GM21381 (cell line): ENCODE results near the gene KCNAB1.
A peak's percentile ranks its signal among the peaks of the same experiment; 100 is the strongest.

Source experiments
- ATAC-seq: cut with Tn5 transposase; IDR thresholded peaks from one replicate; pipeline ENCODE4 v1.9.1; 2021; ENCODE audit warnings: mild to moderate bottlenecking, moderate library complexity; ENCODE audit not compliant: unreplicated experiment

The KCNAB1 gene

DNA sequence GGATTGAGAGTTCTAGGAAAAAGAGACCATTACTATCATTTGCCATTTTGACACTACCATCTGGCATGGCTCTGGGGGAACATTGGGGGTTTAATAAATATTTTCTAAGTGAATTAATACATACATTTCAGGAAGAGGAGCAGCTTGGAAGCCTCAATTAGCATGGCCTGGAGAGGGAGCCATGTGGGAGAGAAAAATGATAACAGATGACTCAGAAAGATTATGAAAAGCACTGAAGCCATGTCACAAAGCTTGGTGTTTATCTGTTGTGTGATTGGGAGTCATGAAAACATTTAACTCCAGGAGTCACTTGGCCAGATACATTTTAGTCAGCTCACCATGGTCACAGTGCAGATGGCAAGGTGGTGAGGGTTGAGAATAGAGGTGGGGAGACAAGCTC is 313.5 kb downstream of the KCNAB1 start:
- no peak for ATAC-seq

DNA sequence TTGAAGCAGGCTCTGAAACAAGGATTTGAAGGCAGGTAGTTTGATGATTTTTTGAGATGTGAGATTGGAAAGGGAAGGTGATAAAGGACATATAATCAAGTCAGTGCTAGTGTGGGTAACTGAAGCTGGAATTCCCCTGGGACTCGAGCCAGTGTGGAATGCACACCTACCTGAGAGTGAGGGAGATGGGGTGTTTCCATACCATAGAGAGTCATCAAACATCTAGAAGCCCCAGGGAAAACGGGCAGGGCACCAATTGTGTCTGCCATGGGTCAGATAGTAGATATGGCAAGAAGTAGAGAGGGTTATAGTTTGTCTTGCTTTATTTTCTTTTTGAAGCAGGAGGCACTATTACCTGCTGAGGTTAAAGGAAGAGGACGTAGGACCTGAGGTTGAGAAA is 314.5 kb downstream of the KCNAB1 start:
- no peak for ATAC-seq

DNA sequence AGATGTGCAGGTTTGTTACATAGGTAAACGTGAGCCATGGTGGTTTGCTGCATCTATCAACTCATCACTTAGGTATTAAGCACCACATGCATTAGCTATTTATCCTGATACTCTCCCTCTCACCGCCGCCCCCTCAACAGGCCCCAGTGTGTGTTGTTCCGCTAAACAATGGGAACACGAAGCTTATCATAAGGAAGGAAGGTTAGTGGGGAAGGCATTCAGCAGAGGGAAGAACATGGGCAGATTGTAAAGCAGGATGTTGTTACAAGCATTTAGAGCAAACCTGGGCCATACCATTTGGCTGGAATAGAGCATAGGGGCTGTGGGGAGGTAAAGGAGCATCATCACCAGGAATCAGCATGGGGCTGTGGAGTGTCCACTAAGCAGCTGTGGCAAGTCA is 322.7 kb downstream of the KCNAB1 start:
- ATAC-seq, result no peak

DNA sequence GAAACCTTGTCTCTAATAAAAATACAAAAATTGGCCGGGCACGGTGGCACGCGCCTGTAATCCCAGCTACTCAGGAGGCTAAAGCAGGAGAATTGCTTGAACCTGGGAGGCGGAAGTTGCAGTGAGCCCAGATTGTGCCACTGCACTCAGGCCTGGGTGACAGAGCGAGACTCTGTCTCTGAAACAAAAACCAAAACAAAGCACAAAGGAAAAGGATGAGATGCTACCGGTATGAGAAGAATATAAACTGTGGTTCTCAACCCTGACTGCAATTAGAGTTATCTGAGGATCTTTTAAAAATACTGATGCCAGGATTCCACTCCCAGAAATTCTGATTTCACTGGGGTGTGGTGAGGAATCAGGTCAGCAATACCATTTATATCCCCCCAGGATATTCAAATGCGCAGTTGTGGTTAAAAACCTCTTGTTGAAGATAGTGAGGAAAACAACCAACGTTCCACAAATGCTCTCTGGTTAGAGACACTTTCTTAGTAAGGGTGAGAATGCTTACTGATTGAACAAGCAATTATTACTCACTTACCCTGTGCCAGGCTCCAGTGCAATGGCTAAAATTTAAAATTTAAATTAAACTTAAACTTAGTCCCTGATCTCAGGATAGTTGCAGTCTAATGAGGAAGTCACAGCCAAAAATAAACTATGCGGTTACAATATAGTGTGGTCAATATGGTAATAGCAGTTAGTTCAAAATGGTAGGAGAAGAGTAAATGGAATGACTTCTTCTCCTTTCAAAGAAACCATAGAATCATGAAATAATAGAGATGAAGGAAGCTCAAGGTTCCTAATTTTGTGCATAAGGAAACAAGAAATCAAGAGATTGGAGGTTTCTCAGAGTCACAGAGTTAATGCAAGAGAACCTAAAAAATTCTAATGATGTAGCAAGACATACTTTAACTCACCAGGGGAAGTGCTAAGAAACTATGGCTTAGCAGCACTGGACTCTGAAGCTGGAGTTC is 325.0 kb downstream of the KCNAB1 start:
- no peak for ATAC-seq

DNA sequence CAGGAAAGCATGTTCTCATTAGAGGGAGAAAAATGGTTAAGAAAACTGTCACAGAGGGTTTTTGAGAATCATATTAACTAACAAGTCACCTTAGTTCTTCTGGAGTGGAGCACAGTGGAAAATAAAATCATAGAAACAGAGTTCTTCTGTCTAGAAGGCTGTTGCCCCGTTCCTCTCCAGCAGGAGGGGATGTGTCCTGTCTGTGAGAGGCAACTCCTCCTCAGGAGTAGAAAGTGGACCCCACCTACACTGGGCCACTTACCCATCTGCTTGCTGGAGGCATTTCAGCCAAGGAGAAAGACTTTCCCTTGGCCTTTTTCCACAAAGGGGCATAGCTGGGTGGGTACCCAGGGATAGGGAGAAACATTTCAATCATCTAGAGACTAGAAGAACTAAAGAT is 327.9 kb downstream of the KCNAB1 start:
- peak; percentile 68 for ATAC-seq

DNA sequence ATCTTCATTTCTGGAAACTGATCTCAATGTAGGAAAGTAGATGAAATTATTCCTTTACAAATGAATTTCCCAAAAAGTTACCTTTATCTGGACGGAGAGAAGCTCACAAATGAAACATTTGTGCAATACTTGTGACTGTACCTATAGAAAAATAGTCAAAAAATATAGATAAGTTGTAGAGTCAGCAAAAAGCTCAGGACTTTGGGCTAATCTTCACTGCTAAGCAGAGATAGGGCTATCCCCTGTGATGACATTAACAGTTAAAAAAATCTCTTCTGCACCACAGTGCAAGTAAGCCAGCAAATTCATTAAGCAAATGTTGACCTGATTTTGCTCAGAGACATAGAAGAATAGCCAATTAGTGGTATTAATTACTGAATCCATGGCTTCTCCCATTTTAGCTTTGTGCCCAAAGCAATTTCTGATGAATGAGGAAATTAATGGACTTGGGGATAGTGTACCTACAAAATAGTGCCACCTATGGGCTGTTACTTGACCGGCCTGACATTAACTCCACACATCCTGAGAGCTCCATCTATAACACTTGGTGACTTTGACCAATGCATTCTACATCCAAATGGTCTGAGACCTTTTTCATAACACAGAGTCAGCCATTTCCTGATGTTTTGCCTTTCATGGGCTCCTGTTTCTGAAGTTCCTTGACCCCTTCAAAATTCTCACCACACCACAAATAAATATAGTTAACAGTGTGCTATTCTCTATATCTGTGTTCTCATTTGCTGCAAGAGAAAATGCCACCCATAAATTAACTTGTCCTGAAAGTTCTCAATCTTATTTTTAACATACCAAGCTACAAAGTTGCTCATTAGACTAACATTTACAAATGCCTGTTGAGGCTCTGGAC is 329.6 kb downstream of the KCNAB1 start:
- peak; percentile 61 for ATAC-seq

DNA sequence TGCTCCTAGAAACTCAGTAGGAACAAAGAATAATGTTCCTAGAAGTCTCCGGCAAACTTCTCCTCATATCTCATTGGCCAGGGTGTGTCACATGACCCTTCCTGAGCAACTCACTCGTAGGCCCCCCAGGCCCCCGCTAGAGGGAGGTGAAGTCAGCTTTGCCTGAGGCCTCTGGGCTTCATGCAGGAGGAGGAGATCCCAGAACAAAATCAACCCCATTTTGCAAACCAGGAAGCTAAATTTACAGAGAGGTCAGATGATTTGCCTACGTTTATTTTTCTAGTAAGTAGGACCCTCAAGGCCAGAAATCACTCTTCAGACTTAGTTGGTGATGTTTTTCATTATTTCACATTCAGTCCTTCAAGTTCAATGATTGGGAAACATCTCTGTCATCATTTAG is 335.5 kb downstream of the KCNAB1 start:
- ATAC-seq, result no peak

DNA sequence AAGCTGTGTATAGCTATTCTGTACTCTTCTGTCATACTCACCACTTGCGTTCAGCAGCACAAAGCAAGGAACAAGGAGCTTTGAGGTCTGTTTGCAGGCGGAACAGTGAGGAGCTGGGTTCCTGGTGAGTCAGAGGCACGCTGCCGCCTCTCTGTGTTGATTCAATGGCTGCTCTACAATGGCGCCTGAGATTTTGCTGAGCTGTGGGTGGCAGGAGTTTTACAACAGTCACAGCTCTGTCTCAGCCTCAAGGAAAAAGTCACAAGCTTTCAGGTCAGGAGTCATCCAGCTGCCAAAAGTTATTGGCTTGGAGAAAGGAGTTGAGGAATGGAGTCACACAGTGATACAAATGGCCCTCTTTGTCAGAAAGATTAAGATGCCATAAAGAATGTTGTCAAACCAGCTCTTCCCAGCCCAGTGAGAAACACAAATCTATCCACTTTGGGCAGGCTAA is 336.4 kb downstream of the KCNAB1 start:
- ATAC-seq, result no peak

DNA sequence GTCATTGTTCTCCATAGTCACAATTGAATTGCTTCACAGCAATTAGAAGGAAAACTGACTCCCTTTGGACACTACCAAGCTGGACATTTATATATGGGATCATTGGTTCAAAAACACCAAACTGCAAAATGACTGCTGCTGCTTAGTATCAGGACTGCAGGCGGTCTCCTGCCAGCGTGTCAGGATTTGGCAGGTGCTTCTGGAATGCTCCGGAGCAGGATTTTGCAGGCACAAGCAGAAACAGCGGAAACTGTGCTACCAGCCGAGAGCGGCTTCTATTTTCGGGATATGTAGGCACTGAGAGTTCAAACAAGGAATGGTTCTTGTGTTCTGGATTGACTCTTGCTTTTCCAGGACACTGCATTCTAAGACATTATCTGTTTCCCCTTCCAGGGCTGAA is 339.1 kb downstream of the KCNAB1 start:
- ATAC-seq, result no peak

DNA sequence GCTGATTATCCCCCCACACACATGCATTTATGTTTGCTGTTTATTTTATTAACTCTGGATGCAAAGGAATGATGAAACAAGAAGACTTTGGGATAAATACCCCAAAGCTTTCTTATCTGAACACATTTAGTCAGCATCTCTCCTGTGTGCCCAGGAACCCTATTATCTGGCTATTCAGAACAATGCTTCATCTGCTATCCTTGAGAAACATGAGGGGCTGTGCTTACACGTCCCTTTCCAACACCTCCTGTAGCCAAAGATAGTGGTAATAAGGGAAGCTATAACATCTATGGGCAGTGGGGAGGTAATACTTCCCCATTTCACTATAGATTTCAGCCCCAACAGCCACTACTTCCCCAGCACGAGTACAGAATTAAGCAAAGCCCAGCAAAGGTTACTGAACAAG is 339.8 kb downstream of the KCNAB1 start:
- peak; percentile 60 for ATAC-seq

DNA sequence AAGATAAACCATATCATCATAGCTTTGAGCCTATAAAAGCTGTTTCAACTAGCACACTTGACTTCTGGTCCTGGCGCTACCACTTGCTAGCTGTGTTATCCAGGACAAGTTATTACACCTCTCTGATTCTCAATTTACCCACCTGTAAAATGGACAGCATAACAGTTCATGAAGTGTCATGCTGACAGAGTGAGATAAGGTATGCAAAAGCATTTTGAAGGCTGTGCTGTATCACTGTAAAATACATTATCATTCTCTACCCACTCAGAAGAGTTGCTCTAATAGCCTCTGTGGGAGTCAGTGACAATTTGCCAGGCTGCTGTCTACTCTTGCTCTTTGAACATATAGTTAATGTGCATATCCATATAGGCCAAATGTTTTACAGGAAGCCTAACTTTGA is 341.5 kb downstream of the KCNAB1 start:
- no peak for ATAC-seq

DNA sequence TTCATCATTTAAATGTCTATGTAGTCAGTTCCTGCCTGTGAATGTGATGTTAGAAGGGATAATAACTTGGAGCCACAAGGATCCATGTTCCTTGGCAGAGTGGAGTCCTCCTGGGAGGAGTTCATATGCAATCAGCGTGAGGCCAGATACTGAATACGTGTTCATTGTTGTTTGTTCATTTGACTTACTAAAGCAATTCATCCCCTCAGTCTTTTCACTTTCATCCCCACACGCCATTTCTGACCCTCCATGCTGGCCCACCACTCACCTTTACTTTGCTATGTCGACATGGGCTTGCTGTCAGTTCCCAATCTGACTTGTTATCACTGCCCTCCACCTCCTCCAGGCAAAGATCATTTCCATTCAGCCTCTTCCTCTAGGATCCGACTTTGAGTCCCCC is 342.7 kb downstream of the KCNAB1 start:
- no peak for ATAC-seq

DNA sequence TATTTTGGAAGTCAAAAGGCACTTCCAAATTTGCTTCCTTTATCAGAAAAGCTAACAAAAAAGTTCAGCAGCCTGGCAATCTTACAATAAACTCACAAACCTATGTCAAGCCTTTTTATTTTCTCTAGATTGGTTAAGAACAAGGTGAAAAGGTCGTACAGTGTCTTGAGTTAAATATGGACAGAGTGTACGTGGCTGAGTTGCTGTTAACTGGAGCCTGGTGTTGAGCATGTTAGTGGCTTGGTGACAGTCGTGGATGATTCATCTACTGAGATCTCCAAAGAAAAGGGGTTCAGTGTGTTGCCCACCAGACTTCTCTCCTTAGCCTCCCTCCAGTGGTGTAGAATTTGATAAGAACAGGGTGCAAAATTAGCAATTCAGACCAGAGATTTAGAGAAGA is 344.8 kb downstream of the KCNAB1 start:
- no peak for ATAC-seq

DNA sequence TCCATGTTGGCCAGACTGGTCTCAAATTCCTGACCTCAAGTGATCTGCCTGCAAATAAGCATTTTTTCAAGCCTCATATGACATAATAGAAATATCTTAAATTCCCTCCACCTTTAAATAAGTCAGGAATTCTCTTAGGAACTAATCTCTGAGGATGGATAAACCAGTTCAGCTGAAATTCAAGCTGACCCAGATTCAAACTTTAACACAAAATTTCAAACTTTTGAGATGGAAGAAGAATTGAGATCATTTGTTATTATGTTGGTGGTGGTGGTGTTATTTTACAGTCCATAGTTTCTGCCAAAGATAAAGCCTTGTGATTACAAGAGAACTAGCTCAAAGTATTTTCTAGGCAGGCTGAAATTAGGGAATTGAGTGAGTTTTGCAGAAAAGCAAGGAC is 349.1 kb downstream of the KCNAB1 start:
- ATAC-seq, result no peak

DNA sequence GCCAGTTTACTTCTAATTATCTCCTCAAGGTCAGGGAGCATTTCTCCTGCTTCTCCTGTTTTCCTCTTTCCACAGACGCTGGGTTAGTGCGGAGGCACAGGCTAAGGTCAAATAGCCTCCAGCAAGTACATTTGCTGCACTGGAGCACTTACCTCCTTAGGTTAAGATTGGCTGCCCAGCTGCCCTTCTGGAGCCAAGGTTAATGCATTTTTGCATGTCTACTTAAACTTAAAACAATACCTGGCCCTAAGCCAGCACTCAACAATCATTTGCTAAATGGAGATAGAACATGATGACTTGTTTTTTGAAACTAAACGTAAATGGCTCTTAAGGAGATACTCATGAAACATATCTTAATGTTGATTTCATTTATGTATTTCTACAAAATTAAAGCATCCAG is 351.1 kb downstream of the KCNAB1 start:
- ATAC-seq, result no peak

DNA sequence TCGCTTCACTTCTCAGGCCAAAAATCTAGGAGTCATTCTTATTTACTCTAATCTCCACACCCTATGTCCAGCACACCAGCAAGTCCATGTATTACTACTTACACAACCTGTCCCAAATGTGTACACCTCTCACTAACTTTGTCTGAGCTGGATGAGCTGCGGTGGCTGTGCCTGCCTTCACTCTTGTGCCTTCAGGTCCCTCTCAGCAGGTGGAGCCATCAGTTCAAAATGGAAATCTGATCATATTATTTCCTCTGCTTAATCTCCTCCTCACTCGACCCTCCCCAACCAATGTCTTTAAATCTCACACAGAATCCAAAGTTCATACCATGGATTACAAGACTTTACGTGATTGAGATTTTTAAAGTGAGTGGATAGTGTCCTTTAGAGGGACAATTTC is 351.8 kb downstream of the KCNAB1 start:
- ATAC-seq, result no peak

DNA sequence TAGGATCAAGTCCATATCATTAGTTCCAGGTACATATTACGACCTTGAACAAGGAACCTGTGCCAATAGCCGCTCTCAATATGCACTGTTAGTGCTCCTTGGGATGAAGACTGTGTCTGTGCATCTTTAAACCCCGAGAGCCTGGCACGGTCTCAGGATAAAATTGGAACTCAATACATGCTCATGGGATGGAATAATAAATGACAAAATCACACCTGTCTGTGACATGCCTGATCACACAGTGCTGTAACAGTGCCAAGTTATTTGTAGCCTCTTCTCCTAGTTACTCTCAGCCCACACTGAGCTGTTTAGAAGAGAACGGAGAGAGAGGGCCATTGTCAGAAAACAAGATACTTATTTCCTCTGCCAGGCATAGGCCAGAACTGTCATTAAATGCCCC is 352.3 kb downstream of the KCNAB1 start:
- no peak for ATAC-seq

DNA sequence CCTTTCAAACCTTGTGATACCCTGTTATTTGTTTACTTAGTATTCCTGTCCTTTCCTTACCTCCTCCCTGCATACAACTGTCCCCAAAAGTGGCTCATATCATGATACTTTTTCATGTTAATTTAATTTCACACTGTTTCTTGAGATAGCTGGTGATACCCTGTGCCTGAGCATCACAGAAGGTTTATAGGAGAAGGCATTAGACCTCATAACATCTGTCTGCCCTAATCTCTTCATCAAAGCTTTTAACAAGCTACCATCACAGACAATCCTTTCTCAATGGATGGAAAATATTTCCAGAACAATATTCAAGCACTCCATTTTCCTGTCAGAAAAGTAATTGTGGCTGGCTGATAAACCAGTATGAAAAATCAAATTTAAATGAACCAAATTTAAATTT is 353.0 kb downstream of the KCNAB1 start:
- ATAC-seq, result no peak

DNA sequence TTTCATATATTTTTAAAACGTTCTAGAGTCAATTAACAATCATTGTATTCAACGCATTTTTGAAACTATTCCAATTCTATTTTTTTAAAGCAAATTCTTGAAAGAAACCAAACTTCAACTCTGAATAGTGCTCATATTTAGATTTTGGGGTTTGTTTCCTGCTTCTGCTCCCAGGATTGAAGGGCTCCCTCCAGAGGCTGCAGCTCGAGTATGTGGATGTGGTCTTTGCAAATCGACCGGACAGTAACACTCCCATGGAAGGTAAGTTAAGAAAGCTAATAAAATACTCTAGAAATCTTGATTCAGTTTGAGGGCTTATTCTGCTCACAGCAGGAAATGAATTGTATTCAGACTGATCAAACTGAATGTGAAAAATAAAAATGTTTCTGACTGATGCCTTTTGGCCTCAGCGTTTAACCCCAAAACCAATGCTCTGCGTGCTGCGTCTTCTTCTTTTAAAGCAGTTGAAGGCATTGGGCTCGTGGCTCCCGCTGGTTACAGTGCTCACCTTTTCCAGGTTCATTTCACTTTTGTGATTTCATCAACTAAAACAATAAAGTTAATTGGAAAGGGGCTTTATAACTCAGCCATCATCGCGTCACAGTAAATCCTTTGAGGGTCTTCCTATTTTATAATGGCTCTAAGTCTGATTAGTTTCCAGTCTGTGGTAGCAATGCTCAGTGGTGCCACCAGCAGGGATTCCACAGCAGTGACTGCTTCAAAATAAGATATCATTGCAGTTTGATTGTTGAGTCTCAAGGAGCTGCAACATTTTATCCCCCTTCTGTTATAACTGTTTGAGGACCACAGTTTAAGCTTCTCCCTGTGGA is 354.4 kb downstream of the KCNAB1 start:
- no peak for ATAC-seq

DNA sequence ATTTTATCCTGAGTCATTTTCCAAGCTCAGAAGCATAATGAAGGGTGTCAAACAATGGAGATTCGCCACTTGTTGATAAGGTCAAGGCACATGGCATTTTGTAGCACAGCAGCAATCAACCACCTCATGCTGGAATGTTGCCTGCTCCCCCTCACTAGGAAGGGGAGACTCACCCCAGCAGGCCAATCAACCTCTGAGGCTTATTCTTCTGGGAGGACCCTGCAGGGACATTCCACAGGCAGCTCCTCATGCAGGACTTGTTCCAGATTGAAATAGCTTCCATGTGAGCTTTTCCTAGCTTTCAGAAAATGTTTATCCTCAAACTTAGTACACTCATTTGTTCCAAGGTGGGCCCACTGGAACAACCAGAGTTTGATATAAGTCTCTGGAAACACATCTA is 356.9 kb downstream of the KCNAB1 start:
- no peak for ATAC-seq

DNA sequence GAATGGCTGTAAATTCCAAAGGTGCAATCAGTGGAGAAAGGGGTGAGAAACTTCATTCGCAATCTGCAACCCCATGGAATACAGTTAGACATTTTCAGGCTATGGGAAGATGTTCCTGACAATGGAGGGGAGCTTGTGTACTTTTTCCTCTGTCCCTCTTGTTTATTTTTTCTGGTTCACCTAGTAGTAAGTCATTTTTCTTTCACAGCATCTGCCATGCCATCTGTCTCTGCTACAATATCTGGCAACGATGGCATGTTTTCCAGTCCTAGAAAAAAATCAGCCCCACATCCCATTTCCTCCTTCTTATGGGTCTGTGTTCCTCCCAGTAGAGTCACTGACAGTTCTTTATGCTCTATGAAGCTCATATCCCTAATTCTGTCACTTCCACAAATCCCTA is 358.5 kb downstream of the KCNAB1 start:
- ATAC-seq, result no peak
